WTC11 (cell line): ENCODE data around the gene NPAS3. TPM values are rescaled to one million over a fixed set of nuclear protein-coding genes. Genes with fewer than 3 reads are reported as not detected.

ENCODE experiments used
- ATAC-seq: fragments of 200-7000 bp; cut with Tn5 transposase; 2 replicates; pipeline ENCODE4 v1.10.0; 2021; ENCODE audit warnings: mild to moderate bottlenecking, moderate library complexity
- CTCF ChIA-PET: fragments of 300-600 bp; sonication (Branson Sonifier 250); formaldehyde crosslinking; loops from one replicate; lab custom pipeline; 2021; ENCODE audit warnings: antibody characterized with exemption; lab: Charles Lee
- POLR2A ChIA-PET: fragments of 350-600 bp; sonication (Branson Sonifier 250); formaldehyde crosslinking; loops from one replicate; lab custom pipeline; 2021; ENCODE audit warnings: antibody characterized with exemption; lab: Charles Lee
- DNase-seq: peaks from one replicate; pipeline ENCODE4 v3.0.0; 2021; ENCODE audit warnings: low spot score
- H3K27ac Mint-ChIP-seq: 2 replicates; pipeline ENCODE4 v1.8.0; 2021; ENCODE audit warnings: mixed read lengths
- H3K27me3 Mint-ChIP-seq: 2 replicates; pipeline ENCODE4 v1.8.0; 2021; ENCODE audit warnings: low read depth, mild to moderate bottlenecking, moderate library complexity, mixed read lengths
- H3K36me3 Mint-ChIP-seq: 2 replicates; pipeline ENCODE4 v1.8.0; 2021; ENCODE audit warnings: mixed read lengths
- H3K4me1 Mint-ChIP-seq: 2 replicates; pipeline ENCODE4 v1.8.0; 2022; ENCODE audit warnings: mixed read lengths
- H3K4me3 Mint-ChIP-seq: 2 replicates; pipeline ENCODE4 v1.8.0; 2021; ENCODE audit warnings: mild to moderate bottlenecking, moderate library complexity, mixed read lengths
- H3K9me3 Mint-ChIP-seq: 2 replicates; pipeline ENCODE4 v1.8.0; 2021; ENCODE audit warnings: mixed read lengths
- ATF1 ChIP-seq: sonication (generic); formaldehyde crosslinking; IDR thresholded peaks from 2 replicates; pipeline ENCODE4 v1.8.1; 2023; ENCODE audit warnings: mild to moderate bottlenecking, moderate library complexity, missing genetic modification reagents
- ATF3 ChIP-seq: sonication (generic); formaldehyde crosslinking; conservative IDR thresholded peaks from 2 replicates; pipeline ENCODE4 v1.8.1; 2022; ENCODE audit warnings: mild to moderate bottlenecking, missing genetic modification reagents
- CBFB ChIP-seq: sonication (generic); formaldehyde crosslinking; IDR thresholded peaks from 2 replicates; pipeline ENCODE4 v1.8.1; 2022; ENCODE audit warnings: mild to moderate bottlenecking, low read depth, missing genetic modification reagents
- CREB1 ChIP-seq: sonication (generic); formaldehyde crosslinking; IDR thresholded peaks from 2 replicates; pipeline ENCODE4 v1.8.0; 2023; ENCODE audit warnings: mild to moderate bottlenecking, missing genetic modification reagents
- CREM ChIP-seq: sonication (generic); formaldehyde crosslinking; IDR thresholded peaks from 2 replicates; pipeline ENCODE4 v1.8.1; 2022; ENCODE audit warnings: mild to moderate bottlenecking, missing genetic modification reagents, moderate library complexity
- E2F5 ChIP-seq: sonication (generic); formaldehyde crosslinking; IDR thresholded peaks from 2 replicates; pipeline ENCODE4 v1.8.1; 2022; ENCODE audit warnings: mild to moderate bottlenecking, moderate library complexity, missing genetic modification reagents
- IRF2 ChIP-seq: sonication (generic); formaldehyde crosslinking; IDR thresholded peaks from 2 replicates; pipeline ENCODE4 v1.8.0; 2022; ENCODE audit warnings: low read depth, missing genetic modification reagents, borderline replicate concordance
- MXD4 ChIP-seq: fragments of 250-450 bp; sonication (Bioruptor Pico); IDR thresholded peaks from 2 replicates; pipeline ENCODE4 v1.8.0; 2021; ENCODE audit warnings: mild to moderate bottlenecking, moderate library complexity, borderline replicate concordance
- NFE2L1 ChIP-seq: sonication (generic); formaldehyde crosslinking; IDR thresholded peaks from 2 replicates; pipeline ENCODE4 v1.8.1; 2023; ENCODE audit warnings: missing genetic modification reagents
- NR2C2 ChIP-seq: sonication (generic); formaldehyde crosslinking; IDR thresholded peaks from 2 replicates; pipeline ENCODE4 v1.8.0; 2022; ENCODE audit warnings: mild to moderate bottlenecking, missing genetic modification reagents
- SOX15 ChIP-seq: fragments of 250-450 bp; sonication (Bioruptor Pico); IDR thresholded peaks from 2 replicates; pipeline ENCODE4 v1.9.0; 2021; ENCODE audit warnings: mild to moderate bottlenecking
- SP1 ChIP-seq: sonication (generic); formaldehyde crosslinking; conservative IDR thresholded peaks from 2 replicates; pipeline ENCODE4 v1.8.1; 2022; ENCODE audit warnings: missing genetic modification reagents
- ZNF121 ChIP-seq: sonication (generic); formaldehyde crosslinking; IDR thresholded peaks from 2 replicates; pipeline ENCODE4 v1.8.0; 2023; ENCODE audit warnings: missing genetic modification reagents
- ZNF396 ChIP-seq: fragments of 250-450 bp; sonication (Bioruptor Pico); IDR thresholded peaks from 2 replicates; pipeline ENCODE4 v1.8.0; 2021; ENCODE audit warnings: mild to moderate bottlenecking, moderate library complexity, borderline replicate concordance
- ZNF671 ChIP-seq: fragments of 250-450 bp; sonication (Bioruptor Pico); IDR thresholded peaks from 2 replicates; pipeline ENCODE4 v1.8.0; 2021; ENCODE audit warnings: mild to moderate bottlenecking
- total RNA-seq: library from RNA; stranded (reverse); gene quantifications from 3 replicates; pipeline ENCODE4 v1.2.3, GENCODE V29; 2021
- TF ChIP-seq, protein P1 (sequence below): sonication (generic); formaldehyde crosslinking; IDR thresholded peaks from 2 replicates; pipeline ENCODE4 v1.8.1; 2022; ENCODE audit warnings: mild to moderate bottlenecking, missing genetic modification reagents, moderate library complexity, borderline replicate concordance
- TF ChIP-seq, protein P2 (sequence below): sonication (generic); formaldehyde crosslinking; IDR thresholded peaks from 2 replicates; pipeline ENCODE4 v1.8.1; 2022; ENCODE audit warnings: low read depth, mild to moderate bottlenecking, moderate library complexity, missing genetic modification reagents, borderline replicate concordance
- TF ChIP-seq, protein P3 (sequence below): sonication (generic); formaldehyde crosslinking; IDR thresholded peaks from 2 replicates; pipeline ENCODE4 v1.8.0; 2023; ENCODE audit warnings: missing genetic modification reagents, mild to moderate bottlenecking, borderline replicate concordance
- TF ChIP-seq, protein P4 (sequence below): sonication (generic); formaldehyde crosslinking; IDR thresholded peaks from 2 replicates; pipeline ENCODE4 v1.8.0; 2022; ENCODE audit warnings: missing genetic modification reagents
- TF ChIP-seq, protein P5 (sequence below): fragments of 250-450 bp; sonication (Bioruptor Pico); IDR thresholded peaks from 2 replicates; pipeline ENCODE4 v1.9.0; 2021; ENCODE audit warnings: mild to moderate bottlenecking

The NPAS3 gene
- total RNA-seq, 1 experiment from 2014 or later, result 3.2 TPM

DNA sequence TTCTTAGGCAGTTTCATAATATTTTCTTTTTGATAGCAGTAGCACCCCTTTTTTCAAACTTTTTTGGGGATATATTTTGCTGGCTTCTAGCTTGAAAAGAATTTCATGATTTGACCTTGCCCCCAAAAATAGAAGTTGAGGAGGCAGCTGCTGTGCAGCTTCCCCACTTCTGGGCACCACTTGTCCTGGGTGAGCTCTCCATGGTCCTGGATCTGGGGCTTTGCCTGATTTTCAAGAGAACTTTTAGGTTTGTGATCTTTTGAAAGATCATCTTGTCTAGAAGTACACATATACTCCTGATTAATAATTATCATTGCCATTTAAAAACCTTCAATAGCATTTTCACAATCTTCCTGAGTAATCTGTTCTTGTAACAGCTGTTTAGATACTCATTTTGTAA is 271.6 kb downstream of the NPAS3 start (continued):
- TF ChIP-seq, protein P1, sequence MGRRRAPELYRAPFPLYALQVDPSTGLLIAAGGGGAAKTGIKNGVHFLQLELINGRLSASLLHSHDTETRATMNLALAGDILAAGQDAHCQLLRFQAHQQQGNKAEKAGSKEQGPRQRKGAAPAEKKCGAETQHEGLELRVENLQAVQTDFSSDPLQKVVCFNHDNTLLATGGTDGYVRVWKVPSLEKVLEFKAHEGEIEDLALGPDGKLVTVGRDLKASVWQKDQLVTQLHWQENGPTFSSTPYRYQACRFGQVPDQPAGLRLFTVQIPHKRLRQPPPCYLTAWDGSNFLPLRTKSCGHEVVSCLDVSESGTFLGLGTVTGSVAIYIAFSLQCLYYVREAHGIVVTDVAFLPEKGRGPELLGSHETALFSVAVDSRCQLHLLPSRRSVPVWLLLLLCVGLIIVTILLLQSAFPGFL (CRISPR knock-in tag), result no peak
- TF ChIP-seq MXD4 (CRISPR knock-in tag) (no peak), NR2C2 (CRISPR knock-in tag) (no peak), CBFB (CRISPR knock-in tag) (no peak), ZNF396 (no peak), ZNF121 (CRISPR knock-in tag) (no peak), ATF3 (CRISPR knock-in tag) (no peak)

GRCh38 chr14:33218026-33218425 is 279.3 kb downstream of the NPAS3 start:
- H3K27me3 Mint-ChIP-seq, result no peaks in the 10 kb centered on the region
- no peak overlapping the region for H3K27ac Mint-ChIP-seq
- no peaks in the 10 kb centered on the region for H3K36me3 Mint-ChIP-seq
- ATAC-seq (no peak), DNase-seq (no peak)
- no peaks in the 10 kb centered on the region for H3K4me1 Mint-ChIP-seq
- H3K4me3 Mint-ChIP-seq, result no peak overlapping the region
- TF ChIP-seq ATF1 (no peak), MXD4 (CRISPR knock-in tag) (no peak), CREM (CRISPR knock-in tag) (no peak), SOX15 (CRISPR knock-in tag) (no peak), SP1 (no peak), NFE2L1 (CRISPR knock-in tag) (no peak), IRF2 (CRISPR knock-in tag) (no peak), ZNF671 (CRISPR knock-in tag) (no peak), E2F5 (no peak), CREB1 (CRISPR knock-in tag) (no peak)
- TF ChIP-seq, protein P2, sequence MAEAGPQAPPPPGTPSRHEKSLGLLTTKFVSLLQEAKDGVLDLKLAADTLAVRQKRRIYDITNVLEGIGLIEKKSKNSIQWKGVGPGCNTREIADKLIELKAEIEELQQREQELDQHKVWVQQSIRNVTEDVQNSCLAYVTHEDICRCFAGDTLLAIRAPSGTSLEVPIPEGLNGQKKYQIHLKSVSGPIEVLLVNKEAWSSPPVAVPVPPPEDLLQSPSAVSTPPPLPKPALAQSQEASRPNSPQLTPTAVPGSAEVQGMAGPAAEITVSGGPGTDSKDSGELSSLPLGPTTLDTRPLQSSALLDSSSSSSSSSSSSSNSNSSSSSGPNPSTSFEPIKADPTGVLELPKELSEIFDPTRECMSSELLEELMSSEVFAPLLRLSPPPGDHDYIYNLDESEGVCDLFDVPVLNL, result no peak
- TF ChIP-seq, protein P3, sequence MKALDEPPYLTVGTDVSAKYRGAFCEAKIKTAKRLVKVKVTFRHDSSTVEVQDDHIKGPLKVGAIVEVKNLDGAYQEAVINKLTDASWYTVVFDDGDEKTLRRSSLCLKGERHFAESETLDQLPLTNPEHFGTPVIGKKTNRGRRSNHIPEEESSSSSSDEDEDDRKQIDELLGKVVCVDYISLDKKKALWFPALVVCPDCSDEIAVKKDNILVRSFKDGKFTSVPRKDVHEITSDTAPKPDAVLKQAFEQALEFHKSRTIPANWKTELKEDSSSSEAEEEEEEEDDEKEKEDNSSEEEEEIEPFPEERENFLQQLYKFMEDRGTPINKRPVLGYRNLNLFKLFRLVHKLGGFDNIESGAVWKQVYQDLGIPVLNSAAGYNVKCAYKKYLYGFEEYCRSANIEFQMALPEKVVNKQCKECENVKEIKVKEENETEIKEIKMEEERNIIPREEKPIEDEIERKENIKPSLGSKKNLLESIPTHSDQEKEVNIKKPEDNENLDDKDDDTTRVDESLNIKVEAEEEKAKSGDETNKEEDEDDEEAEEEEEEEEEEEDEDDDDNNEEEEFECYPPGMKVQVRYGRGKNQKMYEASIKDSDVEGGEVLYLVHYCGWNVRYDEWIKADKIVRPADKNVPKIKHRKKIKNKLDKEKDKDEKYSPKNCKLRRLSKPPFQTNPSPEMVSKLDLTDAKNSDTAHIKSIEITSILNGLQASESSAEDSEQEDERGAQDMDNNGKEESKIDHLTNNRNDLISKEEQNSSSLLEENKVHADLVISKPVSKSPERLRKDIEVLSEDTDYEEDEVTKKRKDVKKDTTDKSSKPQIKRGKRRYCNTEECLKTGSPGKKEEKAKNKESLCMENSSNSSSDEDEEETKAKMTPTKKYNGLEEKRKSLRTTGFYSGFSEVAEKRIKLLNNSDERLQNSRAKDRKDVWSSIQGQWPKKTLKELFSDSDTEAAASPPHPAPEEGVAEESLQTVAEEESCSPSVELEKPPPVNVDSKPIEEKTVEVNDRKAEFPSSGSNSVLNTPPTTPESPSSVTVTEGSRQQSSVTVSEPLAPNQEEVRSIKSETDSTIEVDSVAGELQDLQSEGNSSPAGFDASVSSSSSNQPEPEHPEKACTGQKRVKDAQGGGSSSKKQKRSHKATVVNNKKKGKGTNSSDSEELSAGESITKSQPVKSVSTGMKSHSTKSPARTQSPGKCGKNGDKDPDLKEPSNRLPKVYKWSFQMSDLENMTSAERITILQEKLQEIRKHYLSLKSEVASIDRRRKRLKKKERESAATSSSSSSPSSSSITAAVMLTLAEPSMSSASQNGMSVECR (CRISPR knock-in tag), result no peak
- TF ChIP-seq, protein P4, sequence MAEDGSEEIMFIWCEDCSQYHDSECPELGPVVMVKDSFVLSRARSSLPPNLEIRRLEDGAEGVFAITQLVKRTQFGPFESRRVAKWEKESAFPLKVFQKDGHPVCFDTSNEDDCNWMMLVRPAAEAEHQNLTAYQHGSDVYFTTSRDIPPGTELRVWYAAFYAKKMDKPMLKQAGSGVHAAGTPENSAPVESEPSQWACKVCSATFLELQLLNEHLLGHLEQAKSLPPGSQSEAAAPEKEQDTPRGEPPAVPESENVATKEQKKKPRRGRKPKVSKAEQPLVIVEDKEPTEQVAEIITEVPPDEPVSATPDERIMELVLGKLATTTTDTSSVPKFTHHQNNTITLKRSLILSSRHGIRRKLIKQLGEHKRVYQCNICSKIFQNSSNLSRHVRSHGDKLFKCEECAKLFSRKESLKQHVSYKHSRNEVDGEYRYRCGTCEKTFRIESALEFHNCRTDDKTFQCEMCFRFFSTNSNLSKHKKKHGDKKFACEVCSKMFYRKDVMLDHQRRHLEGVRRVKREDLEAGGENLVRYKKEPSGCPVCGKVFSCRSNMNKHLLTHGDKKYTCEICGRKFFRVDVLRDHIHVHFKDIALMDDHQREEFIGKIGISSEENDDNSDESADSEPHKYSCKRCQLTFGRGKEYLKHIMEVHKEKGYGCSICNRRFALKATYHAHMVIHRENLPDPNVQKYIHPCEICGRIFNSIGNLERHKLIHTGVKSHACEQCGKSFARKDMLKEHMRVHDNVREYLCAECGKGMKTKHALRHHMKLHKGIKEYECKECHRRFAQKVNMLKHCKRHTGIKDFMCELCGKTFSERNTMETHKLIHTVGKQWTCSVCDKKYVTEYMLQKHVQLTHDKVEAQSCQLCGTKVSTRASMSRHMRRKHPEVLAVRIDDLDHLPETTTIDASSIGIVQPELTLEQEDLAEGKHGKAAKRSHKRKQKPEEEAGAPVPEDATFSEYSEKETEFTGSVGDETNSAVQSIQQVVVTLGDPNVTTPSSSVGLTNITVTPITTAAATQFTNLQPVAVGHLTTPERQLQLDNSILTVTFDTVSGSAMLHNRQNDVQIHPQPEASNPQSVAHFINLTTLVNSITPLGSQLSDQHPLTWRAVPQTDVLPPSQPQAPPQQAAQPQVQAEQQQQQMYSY, result no peak
- TF ChIP-seq, protein P1 (CRISPR knock-in tag), result no peak
- TF ChIP-seq, protein P5, sequence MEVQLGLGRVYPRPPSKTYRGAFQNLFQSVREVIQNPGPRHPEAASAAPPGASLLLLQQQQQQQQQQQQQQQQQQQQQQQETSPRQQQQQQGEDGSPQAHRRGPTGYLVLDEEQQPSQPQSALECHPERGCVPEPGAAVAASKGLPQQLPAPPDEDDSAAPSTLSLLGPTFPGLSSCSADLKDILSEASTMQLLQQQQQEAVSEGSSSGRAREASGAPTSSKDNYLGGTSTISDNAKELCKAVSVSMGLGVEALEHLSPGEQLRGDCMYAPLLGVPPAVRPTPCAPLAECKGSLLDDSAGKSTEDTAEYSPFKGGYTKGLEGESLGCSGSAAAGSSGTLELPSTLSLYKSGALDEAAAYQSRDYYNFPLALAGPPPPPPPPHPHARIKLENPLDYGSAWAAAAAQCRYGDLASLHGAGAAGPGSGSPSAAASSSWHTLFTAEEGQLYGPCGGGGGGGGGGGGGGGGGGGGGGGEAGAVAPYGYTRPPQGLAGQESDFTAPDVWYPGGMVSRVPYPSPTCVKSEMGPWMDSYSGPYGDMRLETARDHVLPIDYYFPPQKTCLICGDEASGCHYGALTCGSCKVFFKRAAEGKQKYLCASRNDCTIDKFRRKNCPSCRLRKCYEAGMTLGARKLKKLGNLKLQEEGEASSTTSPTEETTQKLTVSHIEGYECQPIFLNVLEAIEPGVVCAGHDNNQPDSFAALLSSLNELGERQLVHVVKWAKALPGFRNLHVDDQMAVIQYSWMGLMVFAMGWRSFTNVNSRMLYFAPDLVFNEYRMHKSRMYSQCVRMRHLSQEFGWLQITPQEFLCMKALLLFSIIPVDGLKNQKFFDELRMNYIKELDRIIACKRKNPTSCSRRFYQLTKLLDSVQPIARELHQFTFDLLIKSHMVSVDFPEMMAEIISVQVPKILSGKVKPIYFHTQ (CRISPR knock-in tag), result no peak
- no peaks in the 10 kb centered on the region for H3K9me3 Mint-ChIP-seq
- CTCF ChIA-PET, result no interaction called here
- POLR2A ChIA-PET, result no interaction called here
